ENCODE data around the gene IFNGR1.

GRCh38 chr6:137268911-137269310, 49.7 kb upstream of the IFNGR1 start:
- TF ChIP-seq, protein P1, sequence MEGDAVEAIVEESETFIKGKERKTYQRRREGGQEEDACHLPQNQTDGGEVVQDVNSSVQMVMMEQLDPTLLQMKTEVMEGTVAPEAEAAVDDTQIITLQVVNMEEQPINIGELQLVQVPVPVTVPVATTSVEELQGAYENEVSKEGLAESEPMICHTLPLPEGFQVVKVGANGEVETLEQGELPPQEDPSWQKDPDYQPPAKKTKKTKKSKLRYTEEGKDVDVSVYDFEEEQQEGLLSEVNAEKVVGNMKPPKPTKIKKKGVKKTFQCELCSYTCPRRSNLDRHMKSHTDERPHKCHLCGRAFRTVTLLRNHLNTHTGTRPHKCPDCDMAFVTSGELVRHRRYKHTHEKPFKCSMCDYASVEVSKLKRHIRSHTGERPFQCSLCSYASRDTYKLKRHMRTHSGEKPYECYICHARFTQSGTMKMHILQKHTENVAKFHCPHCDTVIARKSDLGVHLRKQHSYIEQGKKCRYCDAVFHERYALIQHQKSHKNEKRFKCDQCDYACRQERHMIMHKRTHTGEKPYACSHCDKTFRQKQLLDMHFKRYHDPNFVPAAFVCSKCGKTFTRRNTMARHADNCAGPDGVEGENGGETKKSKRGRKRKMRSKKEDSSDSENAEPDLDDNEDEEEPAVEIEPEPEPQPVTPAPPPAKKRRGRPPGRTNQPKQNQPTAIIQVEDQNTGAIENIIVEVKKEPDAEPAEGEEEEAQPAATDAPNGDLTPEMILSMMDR (IDR thresholded peaks at IDR 0.05; ENCODE audit: low read length) = no peak
- no peak for TF ChIP-seq EZH2 (optimal IDR thresholded peaks at IDR 0.05; ENCODE audit: low read depth, low read length)
